Measurements from ENCODE around the gene SAMD4A.

SAMD4A gene

GRCh38 chr14:54697803-54698202 is 130.9 kb downstream of the SAMD4A start:
- TF ChIP-seq, protein P1, sequence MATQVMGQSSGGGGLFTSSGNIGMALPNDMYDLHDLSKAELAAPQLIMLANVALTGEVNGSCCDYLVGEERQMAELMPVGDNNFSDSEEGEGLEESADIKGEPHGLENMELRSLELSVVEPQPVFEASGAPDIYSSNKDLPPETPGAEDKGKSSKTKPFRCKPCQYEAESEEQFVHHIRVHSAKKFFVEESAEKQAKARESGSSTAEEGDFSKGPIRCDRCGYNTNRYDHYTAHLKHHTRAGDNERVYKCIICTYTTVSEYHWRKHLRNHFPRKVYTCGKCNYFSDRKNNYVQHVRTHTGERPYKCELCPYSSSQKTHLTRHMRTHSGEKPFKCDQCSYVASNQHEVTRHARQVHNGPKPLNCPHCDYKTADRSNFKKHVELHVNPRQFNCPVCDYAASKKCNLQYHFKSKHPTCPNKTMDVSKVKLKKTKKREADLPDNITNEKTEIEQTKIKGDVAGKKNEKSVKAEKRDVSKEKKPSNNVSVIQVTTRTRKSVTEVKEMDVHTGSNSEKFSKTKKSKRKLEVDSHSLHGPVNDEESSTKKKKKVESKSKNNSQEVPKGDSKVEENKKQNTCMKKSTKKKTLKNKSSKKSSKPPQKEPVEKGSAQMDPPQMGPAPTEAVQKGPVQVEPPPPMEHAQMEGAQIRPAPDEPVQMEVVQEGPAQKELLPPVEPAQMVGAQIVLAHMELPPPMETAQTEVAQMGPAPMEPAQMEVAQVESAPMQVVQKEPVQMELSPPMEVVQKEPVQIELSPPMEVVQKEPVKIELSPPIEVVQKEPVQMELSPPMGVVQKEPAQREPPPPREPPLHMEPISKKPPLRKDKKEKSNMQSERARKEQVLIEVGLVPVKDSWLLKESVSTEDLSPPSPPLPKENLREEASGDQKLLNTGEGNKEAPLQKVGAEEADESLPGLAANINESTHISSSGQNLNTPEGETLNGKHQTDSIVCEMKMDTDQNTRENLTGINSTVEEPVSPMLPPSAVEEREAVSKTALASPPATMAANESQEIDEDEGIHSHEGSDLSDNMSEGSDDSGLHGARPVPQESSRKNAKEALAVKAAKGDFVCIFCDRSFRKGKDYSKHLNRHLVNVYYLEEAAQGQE (IDR thresholded peaks at IDR 0.05; ENCODE audit: insufficient replicate concordance, low read depth) = no peak
- Histone ChIP-seq H3K4me3 (replicated peaks; ENCODE audit: insufficient read depth, low read length) (no peak overlapping the region), H3K27me3 (ENCODE audit: insufficient read depth, poor library complexity, severe bottlenecking) (peaks cover 13% of the 10 kb centered on the region), H3K27ac (replicated peaks) (no peak overlapping the region)
- no peak for DNase-seq (ENCODE audit: low read depth in 1 of 2, low spot score in 1 of 2)

DNA sequence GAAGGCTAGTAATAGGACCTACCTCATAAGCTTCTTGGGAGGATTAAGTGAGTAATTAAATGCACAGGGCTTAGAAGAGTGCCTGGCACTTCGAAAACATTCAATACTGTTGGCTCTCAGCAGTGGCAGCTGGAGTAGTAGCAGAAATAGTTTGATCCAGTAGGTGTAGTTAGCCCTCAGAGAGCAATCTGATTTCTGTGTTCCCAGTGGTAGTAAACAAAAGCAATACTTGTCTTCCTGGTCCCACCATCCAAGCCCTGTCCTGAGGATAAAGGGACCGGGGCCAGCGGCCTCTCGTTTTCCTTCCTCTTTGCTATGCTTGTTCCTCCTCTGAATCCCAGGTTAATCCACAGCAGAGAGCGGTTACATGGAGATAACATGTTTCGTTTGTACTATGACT is 131.6 kb downstream of the SAMD4A start:
- DNase-seq (ENCODE audit: low read depth in 1 of 2, low spot score in 1 of 2) = no peak

DNA sequence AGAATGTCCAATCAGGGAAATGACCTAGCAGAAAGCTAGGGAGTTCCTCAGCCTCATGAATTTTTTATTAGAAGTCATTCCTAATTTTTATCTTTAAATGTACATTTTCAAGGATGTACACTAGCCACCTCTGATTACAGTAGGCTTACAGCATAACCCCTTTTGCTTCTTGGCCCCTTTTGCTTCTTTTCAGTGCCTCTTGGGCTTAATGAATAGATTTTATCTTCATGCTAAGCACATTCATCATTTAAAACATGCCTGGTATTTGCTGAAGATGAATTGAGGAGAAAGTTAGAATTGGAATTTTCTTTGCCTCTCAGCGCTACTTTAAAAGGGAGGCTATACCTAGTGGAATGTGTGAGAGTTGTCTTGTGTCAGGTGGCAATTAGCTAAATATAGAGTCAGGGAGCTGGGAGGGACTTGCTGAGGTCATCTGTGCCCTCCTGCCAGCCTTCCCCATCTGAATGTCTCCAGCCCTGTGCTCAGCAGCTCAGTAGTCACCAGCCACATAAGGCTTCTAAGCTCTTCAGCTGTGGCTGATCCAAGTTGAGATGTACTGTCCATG is 132.1 kb downstream of the SAMD4A start:
- H3K27me3 ChIP-seq (ENCODE audit: insufficient read depth, poor library complexity, severe bottlenecking) = peaks cover 13% of the 10 kb centered on the region
- no peak for DNase-seq (ENCODE audit: low read depth in 1 of 2, low spot score in 1 of 2)
- TF ChIP-seq POLR2AphosphoS5 (IDR thresholded peaks at IDR 0.05; ENCODE audit: low read depth) = no peak
- no peak for TF ChIP-seq GABPA (IDR thresholded peaks at IDR 0.05; ENCODE audit: low read depth)
- TF ChIP-seq CTCF (IDR thresholded peaks at IDR 0.05; ENCODE audit: insufficient read depth, low read length) = no peak
- TF ChIP-seq, protein P1 (IDR thresholded peaks at IDR 0.05; ENCODE audit: insufficient replicate concordance, low read depth) = no peak
- TF ChIP-seq SPI1 (IDR thresholded peaks at IDR 0.05; ENCODE audit: borderline replicate concordance, low read depth) = no peak
- no peak overlapping the region for H3K4me3 ChIP-seq (replicated peaks; ENCODE audit: insufficient read depth, low read length)
- no peak overlapping the region for H3K27ac ChIP-seq (replicated peaks)

More for the DNA sequence above, 131.6 kb downstream of the SAMD4A start:
- Histone ChIP-seq H3K27ac (replicated peaks) (no peak overlapping the region), H3K27me3 (ENCODE audit: insufficient read depth, poor library complexity, severe bottlenecking) (peaks cover 13% of the 10 kb centered on the region), H3K4me3 (replicated peaks; ENCODE audit: insufficient read depth, low read length) (no peak overlapping the region)
- TF ChIP-seq GABPA (IDR thresholded peaks at IDR 0.05; ENCODE audit: low read depth) = no peak

GRCh38 chr14:54699735-54700134 is 132.8 kb downstream of the SAMD4A start:
- DNase-seq (ENCODE audit: low read depth in 1 of 2, low spot score in 1 of 2) = no peak
- TF ChIP-seq SPI1 (IDR thresholded peaks at IDR 0.05; ENCODE audit: borderline replicate concordance, low read depth) = no peak
- TF ChIP-seq GABPA (IDR thresholded peaks at IDR 0.05; ENCODE audit: low read depth) = no peak
- TF ChIP-seq, protein P1 (IDR thresholded peaks at IDR 0.05; ENCODE audit: insufficient replicate concordance, low read depth) = no peak
- TF ChIP-seq CTCF (IDR thresholded peaks at IDR 0.05; ENCODE audit: insufficient read depth, low read length) = no peak
- TF ChIP-seq POLR2AphosphoS5 (IDR thresholded peaks at IDR 0.05; ENCODE audit: low read depth) = no peak
- Histone ChIP-seq H3K4me3 (replicated peaks; ENCODE audit: insufficient read depth, low read length) (no peak overlapping the region), H3K27me3 (ENCODE audit: insufficient read depth, poor library complexity, severe bottlenecking) (peaks cover 13% of the 10 kb centered on the region), H3K27ac (replicated peaks) (no peak overlapping the region)

Data from HL-60 (cell line).